NCI-H748 treated with DMSO at 0.1 percent for 48 hours (cell line): ENCODE measurements around the gene BMI1.

Source experiments
- DNase-seq: peaks from one replicate; lab custom pipeline; 2025; lab: John Stamatoyannopoulos, UW

Gene BMI1

DNA sequence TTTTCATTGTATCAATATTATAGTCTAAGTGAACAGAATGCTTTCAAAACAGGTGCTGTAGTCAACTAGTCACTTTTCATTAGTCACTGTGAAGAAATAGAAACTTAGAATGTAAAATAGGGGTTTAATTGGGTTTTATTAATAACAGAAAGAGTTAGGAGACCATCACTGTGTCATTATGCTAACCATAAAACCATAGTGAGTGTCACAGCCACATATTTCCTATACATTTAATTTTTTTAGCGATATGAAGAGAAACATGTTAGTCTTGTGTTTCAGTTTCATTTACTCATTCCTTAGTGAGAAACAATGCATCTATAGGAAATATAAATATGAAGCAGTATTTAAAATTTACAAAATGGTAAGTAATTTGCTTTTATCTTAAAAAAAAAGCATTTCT, 46.6 kb downstream of the BMI1 start:
- no peak for DNase-seq

DNA sequence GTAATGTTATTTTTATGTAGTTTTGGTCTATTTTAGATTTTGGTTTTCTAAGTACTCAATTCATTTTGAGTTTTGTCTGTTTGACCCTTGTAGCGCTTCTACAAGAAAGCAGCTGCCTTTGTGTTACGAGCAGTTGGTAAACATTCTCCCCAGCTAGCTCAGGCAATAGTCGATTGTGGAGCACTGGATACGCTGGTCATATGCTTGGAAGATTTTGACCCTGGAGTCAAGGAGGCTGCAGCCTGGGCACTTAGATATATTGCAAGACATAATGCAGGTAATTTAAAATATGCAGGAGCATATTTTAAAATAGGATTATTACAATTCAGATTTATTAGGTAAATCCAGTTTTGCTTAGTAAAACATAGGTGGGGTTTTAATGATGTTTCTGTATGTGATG, 47.5 kb downstream of the BMI1 start:
- DNase-seq = no peak

DNA sequence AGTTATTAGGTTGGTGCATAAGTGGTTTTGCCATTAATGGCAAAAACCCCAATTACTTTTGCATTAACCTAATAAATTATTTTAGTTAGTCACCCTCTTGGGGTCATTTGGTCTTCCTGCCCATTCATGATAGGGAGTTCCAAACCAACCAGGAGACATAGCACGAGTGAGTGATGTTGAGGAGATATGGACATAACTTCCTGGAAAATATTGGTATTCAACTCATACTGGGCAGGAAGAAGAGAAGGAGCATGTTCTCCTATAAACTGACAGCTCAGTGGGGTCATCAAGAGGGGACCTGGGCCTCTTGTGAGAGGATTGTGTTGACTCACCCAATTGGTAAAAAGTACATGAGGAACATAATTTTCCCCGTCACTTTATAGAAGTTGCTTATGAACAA, 48.1 kb downstream of the BMI1 start:
- no peak for DNase-seq

DNA sequence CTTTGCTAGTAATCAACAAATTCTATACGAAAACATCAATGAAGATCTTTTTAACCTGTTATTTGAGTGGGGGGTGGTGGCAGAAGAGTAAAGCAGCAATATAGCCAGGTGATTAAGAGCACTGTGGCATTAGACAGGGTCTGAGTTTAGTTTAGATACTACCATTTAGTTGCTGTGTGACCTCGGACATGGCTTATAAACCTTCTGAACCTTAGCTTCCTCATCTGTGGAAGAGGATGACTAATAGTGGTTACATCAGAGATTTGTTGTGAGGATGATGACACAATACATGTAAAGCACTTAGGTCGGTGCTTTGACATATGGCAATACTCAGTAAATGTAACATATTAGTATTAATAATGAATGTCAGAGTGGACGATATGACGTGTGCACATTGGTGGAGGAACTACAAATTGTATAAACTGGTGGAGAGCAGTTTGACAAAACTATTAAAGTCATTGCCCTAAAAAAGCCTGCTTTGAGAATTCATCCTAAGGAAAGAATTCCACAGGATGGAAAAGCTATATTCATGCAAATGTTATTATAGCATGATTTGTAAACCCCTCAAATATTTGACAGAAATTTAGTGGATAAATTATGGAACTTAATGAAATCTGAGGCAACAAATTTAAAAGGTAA, 48.7 kb downstream of the BMI1 start:
- DNase-seq = no peak

DNA sequence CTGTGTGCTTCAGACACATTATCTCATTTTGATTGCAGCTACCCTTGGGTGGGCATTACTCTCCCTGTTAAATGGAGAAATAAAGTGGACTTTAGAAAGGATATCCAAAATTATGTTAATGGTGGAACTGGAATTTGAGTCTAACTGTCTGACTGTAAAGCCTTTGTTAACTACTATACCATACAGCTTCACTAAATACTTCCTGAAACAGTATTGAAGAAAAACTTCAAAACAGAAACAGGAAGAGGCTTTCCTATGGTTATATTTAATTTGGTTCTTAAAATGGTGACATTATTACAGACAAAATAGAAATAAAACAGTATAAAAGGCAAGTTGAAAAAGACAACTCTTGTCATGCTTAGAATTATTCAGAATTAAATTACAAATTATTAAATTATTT, 49.4 kb downstream of the BMI1 start:
- no peak for DNase-seq

DNA sequence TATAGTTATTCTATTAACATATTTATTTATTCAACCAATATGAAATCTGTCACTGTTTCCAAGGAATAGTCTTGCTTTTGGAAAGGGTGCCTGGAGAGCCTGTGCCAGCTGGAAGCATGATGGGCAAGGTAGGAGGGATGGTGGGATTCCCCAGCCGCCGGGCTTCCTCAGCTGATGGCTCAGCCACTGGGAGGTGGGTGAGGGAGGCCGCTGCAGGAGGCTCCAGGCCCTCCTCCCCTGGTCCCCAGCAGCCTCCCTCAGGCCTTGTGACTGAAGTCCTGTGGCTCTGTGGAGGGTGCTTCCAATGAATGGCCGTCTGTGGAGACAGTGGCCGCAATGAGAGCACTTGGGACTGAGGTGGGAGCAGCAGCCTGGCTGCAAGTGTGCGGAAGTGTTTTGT, 51.4 kb downstream of the BMI1 start:
- no peak for DNase-seq

DNA sequence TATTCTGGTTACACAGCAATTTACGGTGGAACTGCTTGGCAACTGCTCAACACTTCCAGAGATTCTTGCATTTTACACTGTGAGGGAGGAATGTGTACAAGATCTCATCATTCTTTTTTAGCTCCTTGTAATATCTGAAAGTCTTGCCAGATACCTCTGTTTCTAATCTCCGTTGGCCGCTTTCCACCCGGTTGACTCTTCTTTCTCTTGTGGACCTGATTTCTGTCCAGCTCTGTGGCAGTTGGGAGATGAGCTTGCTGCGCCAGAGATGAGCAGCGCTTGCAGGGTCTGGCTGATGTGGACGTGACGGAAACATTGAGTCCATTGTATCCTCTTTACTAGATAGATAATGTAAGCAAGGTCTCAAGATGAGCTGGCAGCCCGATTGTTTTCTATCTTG, 52.0 kb downstream of the BMI1 start:
- no peak for DNase-seq

DNA sequence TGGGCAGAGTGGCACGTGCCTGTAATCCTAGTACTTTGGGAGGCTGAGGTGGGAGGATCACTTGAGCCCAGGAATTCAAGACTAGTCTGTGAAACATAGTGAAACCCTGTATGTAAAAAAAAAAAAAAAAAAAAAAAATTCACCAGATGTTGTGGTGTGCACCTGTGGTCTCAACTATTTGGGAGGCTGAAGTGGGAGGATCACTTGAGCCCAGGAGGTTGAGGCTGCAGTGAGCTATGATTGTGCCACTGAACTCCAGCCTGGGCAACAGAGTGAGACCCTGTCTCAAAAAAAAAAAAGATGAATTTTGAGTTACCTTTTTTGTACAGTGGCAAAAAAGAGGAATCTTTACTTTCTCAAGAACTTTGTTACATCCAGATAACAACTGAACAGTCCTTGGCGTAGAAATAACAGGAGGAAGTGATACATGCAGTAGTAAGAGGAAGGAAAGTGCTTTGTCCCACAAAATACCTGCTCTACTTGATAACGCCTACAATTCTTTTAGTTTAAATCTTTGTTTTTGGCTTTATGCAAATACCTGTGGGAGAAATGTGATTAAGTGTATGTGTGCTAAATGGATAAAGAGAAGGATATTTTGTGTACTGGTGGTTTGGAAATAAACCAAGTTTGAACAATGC, 53.7 kb downstream of the BMI1 start:
- no peak for DNase-seq

DNA sequence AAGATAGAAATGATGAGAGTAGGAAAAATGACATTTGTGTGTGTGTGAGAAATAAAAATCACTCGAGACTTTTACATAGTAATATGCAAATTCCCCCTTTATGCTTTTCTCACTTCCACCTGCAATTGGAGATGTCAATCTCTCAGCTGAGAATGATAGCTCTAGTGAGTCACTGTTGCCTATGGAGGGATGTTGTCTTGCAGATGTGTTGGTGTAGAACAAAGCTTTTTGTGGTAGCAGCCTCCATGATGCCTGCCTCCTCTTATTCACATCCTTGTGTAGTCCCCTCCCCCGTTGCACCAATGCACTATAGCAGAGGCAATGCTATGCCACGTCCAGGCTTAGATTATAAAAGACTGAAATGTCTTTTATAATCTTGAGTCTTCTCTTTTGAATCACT, 58.2 kb downstream of the BMI1 start:
- no peak for DNase-seq
